Measurements from ENCODE around the gene TMEM72. TPM values are rescaled to one million over a fixed set of nuclear protein-coding genes. Genes with fewer than 3 reads are reported as not detected.

TMEM72 gene
- total RNA-seq, 2 donors from 2014 or later: not detected

DNA sequence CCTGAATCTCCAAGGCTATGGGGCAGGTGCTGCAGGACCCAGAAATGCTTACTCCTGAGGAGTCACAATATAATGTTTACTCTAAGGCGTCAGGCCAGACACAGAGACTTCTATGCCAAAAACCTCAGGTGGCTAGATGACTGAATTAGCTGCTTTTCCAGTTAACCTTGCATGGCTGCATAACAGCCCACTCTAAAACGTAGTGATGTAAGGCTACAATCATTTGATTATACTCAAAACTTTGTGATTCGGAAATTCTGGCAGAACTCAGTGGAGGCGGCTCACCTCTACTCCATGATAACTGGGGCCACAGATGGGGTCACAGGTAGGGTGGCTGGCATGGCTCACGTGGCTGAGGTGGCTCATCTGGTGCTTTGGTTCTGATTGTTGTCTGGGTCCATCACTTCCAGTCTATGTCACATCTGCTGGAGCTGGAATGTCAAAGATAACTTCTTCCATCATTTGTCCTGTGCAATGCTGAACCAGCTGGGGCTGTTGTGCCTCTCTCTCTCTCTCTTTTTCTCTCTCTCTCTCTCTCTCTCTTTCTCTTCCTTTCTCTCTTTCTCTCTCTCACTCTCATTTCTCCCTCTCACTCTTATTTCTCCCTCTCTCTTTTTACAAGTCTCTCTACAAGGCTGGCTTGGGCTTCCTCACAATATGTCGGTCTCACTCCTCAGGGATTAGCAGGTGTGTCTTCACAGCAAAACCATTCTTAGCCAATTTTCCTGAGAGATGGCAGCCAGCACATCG, 11.8 kb downstream of the TMEM72 start:
- ATAC-seq (ENCODE audit: insufficient number of reproducible peaks, low FRiP score, low read depth) (no peak), DNase-seq (ENCODE audit: low spot score) (no peak)
- H3K27me3 ChIP-seq (replicated peaks; ENCODE audit: insufficient read depth): no peaks in the 10 kb centered on the region
- H3K4me3 ChIP-seq: no peak overlapping the region
- no peaks in the 10 kb centered on the region for H3K4me1 ChIP-seq (ENCODE audit: control insufficient read depth in 1 of 2, low read depth in 2 of 2)
- TF ChIP-seq, protein P1, sequence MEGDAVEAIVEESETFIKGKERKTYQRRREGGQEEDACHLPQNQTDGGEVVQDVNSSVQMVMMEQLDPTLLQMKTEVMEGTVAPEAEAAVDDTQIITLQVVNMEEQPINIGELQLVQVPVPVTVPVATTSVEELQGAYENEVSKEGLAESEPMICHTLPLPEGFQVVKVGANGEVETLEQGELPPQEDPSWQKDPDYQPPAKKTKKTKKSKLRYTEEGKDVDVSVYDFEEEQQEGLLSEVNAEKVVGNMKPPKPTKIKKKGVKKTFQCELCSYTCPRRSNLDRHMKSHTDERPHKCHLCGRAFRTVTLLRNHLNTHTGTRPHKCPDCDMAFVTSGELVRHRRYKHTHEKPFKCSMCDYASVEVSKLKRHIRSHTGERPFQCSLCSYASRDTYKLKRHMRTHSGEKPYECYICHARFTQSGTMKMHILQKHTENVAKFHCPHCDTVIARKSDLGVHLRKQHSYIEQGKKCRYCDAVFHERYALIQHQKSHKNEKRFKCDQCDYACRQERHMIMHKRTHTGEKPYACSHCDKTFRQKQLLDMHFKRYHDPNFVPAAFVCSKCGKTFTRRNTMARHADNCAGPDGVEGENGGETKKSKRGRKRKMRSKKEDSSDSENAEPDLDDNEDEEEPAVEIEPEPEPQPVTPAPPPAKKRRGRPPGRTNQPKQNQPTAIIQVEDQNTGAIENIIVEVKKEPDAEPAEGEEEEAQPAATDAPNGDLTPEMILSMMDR (IDR thresholded peaks at IDR 0.05): no peak
- H3K9me3 ChIP-seq: no peaks in the 10 kb centered on the region
- H3K36me3 ChIP-seq: no peaks in the 10 kb centered on the region
- H3K27ac ChIP-seq: no peak overlapping the region

DNA sequence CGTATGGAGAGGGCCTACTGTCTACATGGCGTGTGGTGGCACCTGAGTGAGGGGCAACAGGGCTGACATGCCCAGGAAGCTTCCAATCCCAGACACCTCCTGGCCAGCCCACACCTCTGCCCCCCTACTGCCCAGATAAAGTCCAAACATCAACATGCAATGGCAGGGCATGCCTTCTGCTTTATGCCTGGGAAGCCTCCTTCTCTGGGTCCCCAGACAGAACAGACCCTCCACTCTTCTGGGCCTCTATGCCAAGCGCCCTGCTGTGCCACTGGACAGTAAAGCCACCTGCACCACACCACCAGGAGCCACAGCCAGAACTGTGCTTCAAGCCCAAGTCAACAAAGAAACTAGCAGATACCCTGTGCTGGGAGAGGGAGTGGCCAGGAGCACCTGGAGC, 12.5 kb downstream of the TMEM72 start:
- H3K4me3 ChIP-seq: no peak overlapping the region
- no peaks in the 10 kb centered on the region for H3K9me3 ChIP-seq
- TF ChIP-seq, protein P1 (IDR thresholded peaks at IDR 0.05): no peak
- ATAC-seq (ENCODE audit: insufficient number of reproducible peaks, low FRiP score, low read depth) (no peak), DNase-seq (ENCODE audit: low spot score) (no peak)
- no peaks in the 10 kb centered on the region for H3K4me1 ChIP-seq (ENCODE audit: control insufficient read depth in 1 of 2, low read depth in 2 of 2)
- H3K27me3 ChIP-seq (replicated peaks; ENCODE audit: insufficient read depth): no peaks in the 10 kb centered on the region
- no peak overlapping the region for H3K27ac ChIP-seq
- H3K36me3 ChIP-seq: no peaks in the 10 kb centered on the region

DNA sequence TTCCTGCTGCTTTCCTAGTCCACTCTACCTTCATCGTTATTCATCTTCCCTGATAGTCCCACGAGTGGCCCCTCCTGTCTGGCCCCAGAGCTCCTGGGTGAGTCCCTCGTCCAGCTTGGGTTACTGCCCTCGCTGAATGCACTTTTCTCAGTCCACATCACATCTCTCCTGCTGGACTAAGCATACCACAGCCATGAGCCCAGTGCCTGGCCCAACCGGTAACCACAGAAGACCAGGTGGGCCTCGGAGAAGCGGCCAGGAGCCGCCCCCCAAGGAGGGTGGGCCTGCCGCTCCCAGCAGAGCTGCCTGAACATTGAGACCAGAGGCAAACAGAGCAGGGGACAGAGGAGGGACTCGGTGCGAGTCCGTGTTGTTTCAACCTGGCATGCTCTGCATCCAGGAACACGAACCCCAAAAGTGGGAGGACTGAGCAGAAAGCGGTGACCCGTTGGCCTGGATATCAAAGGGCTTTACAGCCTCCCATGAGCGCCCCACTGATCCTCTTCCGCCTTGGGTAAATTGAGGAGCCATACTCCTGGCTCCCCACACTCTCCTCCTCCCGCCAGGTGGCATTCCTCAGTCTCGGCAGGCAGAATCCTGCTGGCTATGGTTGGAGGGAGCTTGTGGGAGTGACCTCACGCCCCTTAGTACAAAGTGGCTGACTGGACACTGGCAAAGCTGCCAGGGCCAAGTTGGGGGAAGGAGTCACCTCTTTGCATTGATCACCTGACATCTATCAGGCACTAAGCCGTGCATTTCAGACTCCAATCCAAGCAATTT, 13.3 kb downstream of the TMEM72 start:
- DNase-seq (ENCODE audit: low spot score): no peak
- H3K4me1 ChIP-seq (ENCODE audit: control insufficient read depth in 1 of 2, low read depth in 2 of 2): no peaks in the 10 kb centered on the region
- no peak overlapping the region for H3K4me3 ChIP-seq
- TF ChIP-seq, protein P1 (IDR thresholded peaks at IDR 0.05): no peak
- ATAC-seq (ENCODE audit: insufficient number of reproducible peaks, low FRiP score, low read depth): no peak
- H3K9me3 ChIP-seq: no peaks in the 10 kb centered on the region
- H3K27me3 ChIP-seq (replicated peaks; ENCODE audit: insufficient read depth): no peaks in the 10 kb centered on the region
- H3K27ac ChIP-seq: no peak overlapping the region
- no peaks in the 10 kb centered on the region for H3K36me3 ChIP-seq

DNA sequence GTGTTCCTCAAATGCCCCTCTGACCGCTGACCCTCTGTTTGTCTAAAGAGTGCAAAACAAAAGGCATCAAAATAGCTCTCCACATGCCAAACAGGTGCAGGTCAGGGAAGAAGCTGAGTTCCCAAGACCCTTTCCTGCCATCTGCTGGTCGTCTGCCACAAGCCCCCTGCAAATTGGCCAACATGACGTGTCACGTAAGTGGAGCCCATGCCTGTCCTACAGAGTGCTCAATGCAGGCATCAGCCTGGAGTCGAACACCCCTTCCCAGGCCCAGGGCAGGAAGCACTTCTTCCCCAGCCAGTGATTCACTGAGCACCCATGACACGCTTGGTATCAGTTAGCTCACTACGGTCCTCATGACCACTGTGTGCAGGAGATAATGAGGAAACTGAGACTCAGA, 14.1 kb downstream of the TMEM72 start:
- no peaks in the 10 kb centered on the region for H3K36me3 ChIP-seq
- no peaks in the 10 kb centered on the region for H3K9me3 ChIP-seq
- TF ChIP-seq, protein P1 (IDR thresholded peaks at IDR 0.05): no peak
- no peaks in the 10 kb centered on the region for H3K4me1 ChIP-seq (ENCODE audit: control insufficient read depth in 1 of 2, low read depth in 2 of 2)
- H3K4me3 ChIP-seq: no peak overlapping the region
- DNase-seq (ENCODE audit: low spot score) (no peak), ATAC-seq (ENCODE audit: insufficient number of reproducible peaks, low FRiP score, low read depth) (no peak)
- H3K27ac ChIP-seq: no peak overlapping the region
- no peaks in the 10 kb centered on the region for H3K27me3 ChIP-seq (replicated peaks; ENCODE audit: insufficient read depth)
